ENCODE results near the gene RAI2. TPM values are rescaled to one million over a fixed set of nuclear protein-coding genes. Genes with fewer than 3 reads are reported as not detected.
"Not testable (repeated sequence)": the region's sequence is repeated elsewhere in the genome, so short reads cannot be mapped to it uniquely, and the experiment has no call there.

RAI2 gene
- total RNA-seq, 1 experiment from 2014 or later, result 0.38 TPM

DNA sequence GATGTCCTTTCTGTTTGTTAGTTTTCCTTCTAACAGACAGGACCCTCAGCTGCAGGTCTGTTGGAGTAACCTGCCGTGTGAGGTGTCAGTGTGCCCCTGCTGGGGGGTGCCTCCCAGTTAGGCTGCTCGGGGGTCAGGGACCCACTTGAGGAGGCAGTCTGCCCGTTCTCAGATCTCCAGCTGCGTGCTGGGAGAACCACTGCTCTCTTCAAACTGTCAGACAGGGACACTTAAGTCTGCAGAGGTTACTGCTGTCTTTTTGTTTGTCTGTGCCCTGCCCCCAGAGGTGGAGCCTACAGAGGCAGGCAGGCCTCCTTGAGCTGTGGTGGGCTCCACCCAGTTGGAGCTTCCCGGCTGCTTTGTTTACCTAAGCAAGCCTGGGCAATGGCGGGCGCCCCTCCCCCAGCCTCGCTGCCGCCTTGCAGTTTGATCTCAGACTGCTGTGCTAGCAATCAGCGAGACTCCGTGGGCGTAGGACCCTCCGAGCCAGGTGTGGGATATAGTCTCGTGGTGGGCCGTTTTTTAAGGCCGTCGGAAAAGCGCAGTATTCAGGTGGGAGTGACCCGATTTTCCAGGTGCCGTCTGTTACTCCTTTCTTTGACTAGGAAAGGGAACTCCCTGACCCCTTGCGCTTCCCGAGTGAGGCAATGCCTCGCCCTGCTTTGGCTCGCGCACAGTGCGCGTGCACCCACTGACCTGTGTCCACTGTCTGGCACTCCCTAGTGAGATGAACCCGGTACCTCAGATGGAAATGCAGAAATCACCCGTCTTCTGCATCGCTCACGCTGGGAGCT is 74.3 kb downstream of the RAI2 start:
- DNase-seq; H3K4me3 ChIP-seq (ENCODE audit: insufficient read depth, low read depth, low read length); H3K27me3 ChIP-seq (ENCODE audit: control insufficient read depth, insufficient read depth, low read length); H3K36me3 ChIP-seq (replicated peaks; ENCODE audit: control insufficient read depth, insufficient read depth, low read length): not testable (repeated sequence)

DNA sequence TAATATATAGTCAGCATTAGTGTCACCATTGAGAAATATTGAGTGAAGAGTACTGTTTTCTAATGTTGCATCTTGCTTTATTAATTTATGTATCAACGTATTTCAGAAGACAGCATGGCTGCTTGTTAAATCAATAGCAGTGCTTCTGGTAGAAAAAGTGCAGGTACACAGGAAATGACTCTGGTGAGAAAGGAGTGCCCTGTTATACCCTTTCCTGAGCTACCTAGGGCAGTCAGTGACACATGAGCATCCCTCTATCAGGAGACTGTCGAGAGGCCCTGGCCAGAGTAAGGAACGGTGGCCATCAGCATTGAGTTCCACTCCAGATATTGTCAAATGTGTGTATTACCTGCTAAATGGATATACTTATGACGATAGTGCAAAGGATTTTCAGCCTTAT is 81.7 kb downstream of the RAI2 start:
- Histone ChIP-seq H3K4me3 (ENCODE audit: insufficient read depth, low read depth, low read length) (no peak overlapping the region), H3K36me3 (replicated peaks; ENCODE audit: control insufficient read depth, insufficient read depth, low read length) (no peaks in the 10 kb centered on the region), H3K27me3 (ENCODE audit: control insufficient read depth, insufficient read depth, low read length) (no peaks in the 10 kb centered on the region)
- no peak for DNase-seq

- Histone ChIP-seq H3K27me3 (ENCODE audit: control insufficient read depth, insufficient read depth, low read length) (no peaks in the 10 kb centered on the region), H3K4me3 (ENCODE audit: insufficient read depth, low read depth, low read length) (no peak overlapping the region), H3K36me3 (replicated peaks; ENCODE audit: control insufficient read depth, insufficient read depth, low read length) (no peaks in the 10 kb centered on the region)
- no peak for DNase-seq
Observed at GRCh38 chrX:17778997-17779396, 82.1 kb downstream of the RAI2 start.

GRCh38 chrX:17774053-17774452 is 87.0 kb downstream of the RAI2 start:
- DNase-seq, result no peak
- H3K36me3 ChIP-seq (replicated peaks; ENCODE audit: control insufficient read depth, insufficient read depth, low read length), result no peaks in the 10 kb centered on the region
- no peak overlapping the region for H3K4me3 ChIP-seq (ENCODE audit: insufficient read depth, low read depth, low read length)
- H3K27me3 ChIP-seq (ENCODE audit: control insufficient read depth, insufficient read depth, low read length), result no peaks in the 10 kb centered on the region

GRCh38 chrX:17773221-17773876 is 87.7 kb downstream of the RAI2 start:
- H3K4me3 ChIP-seq (ENCODE audit: insufficient read depth, low read depth, low read length), result no peak overlapping the region
- no peak for DNase-seq

DNA sequence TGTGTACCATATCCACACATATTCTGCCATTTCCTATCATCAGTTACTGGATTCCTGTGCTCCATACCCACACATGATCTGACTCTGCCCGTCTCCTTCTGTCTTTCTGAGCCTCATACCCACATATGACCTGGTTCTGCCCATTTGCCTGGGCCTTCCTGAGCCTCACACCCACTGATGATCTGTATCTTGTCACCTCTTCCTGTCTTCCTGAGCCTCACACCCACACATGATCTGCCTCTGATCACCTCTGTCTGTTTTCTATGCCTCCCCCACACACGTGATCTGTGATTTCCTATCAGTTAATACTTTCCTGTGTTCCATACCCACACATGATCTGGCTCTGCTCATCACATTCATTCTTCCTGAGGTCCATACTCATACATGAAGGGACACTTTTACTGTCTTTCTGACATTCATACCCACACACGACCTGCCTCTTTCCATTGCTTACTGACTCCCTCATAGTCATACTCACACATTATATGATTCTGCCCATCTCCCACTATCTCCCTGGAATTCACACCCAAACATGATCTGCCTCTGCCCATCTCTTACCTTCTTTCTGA is 91.3 kb downstream of the RAI2 start:
- Histone ChIP-seq H3K4me3 (ENCODE audit: insufficient read depth, low read depth, low read length) (no peak overlapping the region), H3K36me3 (replicated peaks; ENCODE audit: control insufficient read depth, insufficient read depth, low read length) (no peaks in the 10 kb centered on the region), H3K27me3 (ENCODE audit: control insufficient read depth, insufficient read depth, low read length) (no peaks in the 10 kb centered on the region)
- DNase-seq, result no peak

More at GRCh38 chrX:17773221-17773876, 87.7 kb downstream of the RAI2 start:
- no peaks in the 10 kb centered on the region for H3K36me3 ChIP-seq (replicated peaks; ENCODE audit: control insufficient read depth, insufficient read depth, low read length)
- no peaks in the 10 kb centered on the region for H3K27me3 ChIP-seq (ENCODE audit: control insufficient read depth, insufficient read depth, low read length)

DNA sequence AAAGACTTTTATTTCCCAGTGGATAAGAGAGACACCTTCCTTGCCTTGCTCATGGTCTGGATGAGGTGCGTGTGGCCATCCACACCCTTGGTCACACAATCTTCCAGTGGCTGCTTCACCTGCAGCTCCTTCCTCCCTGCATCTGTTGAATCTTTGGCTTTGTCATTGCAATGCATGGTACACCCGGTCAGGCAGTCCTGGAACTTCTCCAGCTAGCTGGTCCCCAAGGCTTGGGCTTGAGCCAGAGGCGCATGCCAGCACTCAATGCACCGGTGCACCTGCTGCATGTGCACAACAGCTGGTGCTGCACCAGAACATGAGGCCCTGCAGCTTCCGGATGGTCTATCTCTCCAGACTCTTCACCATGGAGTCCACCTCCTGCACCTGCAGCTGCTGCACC is 92.1 kb downstream of the RAI2 start:
- DNase-seq, result no peak
- H3K36me3 ChIP-seq (replicated peaks; ENCODE audit: control insufficient read depth, insufficient read depth, low read length), result no peaks in the 10 kb centered on the region
- no peaks in the 10 kb centered on the region for H3K27me3 ChIP-seq (ENCODE audit: control insufficient read depth, insufficient read depth, low read length)
- H3K4me3 ChIP-seq (ENCODE audit: insufficient read depth, low read depth, low read length), result no peak overlapping the region

DNA sequence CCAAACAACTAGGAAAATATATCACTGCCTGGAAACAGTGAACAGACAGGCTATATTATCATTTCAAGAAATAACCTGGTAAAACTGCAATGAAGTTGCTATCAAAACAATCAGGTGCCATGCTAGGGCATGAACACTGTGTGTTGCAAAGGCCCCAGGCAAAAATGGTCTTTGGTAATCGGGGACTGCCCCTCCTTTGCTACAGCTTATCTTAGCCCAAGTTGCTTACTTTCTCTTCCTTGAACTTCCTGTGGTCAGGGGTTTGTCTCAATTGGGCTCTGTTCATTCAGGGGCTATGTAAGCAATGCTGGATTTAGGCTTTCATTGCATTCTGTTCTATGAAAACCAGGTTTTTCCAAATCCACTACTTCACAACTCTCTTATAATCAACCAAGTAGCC is 93.4 kb downstream of the RAI2 start:
- Histone ChIP-seq H3K36me3 (replicated peaks; ENCODE audit: control insufficient read depth, insufficient read depth, low read length) (no peaks in the 10 kb centered on the region), H3K4me3 (ENCODE audit: insufficient read depth, low read depth, low read length) (no peak overlapping the region), H3K27me3 (ENCODE audit: control insufficient read depth, insufficient read depth, low read length) (no peaks in the 10 kb centered on the region)
- no peak for DNase-seq

- H3K36me3 ChIP-seq (replicated peaks; ENCODE audit: control insufficient read depth, insufficient read depth, low read length), result no peaks in the 10 kb centered on the region
- no peak for DNase-seq
- H3K27me3 ChIP-seq (ENCODE audit: control insufficient read depth, insufficient read depth, low read length), result no peaks in the 10 kb centered on the region; the same call in 1 of the 2 replicates
- no peak overlapping the region for H3K4me3 ChIP-seq (ENCODE audit: insufficient read depth, low read depth, low read length)
Observed at GRCh38 chrX:17759990-17760389, 101.1 kb downstream of the RAI2 start.

GRCh38 chrX:17758382-17758781 is 102.7 kb downstream of the RAI2 start:
- H3K36me3 ChIP-seq (replicated peaks; ENCODE audit: control insufficient read depth, insufficient read depth, low read length), result no peaks in the 10 kb centered on the region
- no peaks in the 10 kb centered on the region; the same call in 1 of the 2 replicates for H3K27me3 ChIP-seq (ENCODE audit: control insufficient read depth, insufficient read depth, low read length)
- DNase-seq, result no peak
- H3K4me3 ChIP-seq (ENCODE audit: insufficient read depth, low read depth, low read length), result no peak overlapping the region

DNA sequence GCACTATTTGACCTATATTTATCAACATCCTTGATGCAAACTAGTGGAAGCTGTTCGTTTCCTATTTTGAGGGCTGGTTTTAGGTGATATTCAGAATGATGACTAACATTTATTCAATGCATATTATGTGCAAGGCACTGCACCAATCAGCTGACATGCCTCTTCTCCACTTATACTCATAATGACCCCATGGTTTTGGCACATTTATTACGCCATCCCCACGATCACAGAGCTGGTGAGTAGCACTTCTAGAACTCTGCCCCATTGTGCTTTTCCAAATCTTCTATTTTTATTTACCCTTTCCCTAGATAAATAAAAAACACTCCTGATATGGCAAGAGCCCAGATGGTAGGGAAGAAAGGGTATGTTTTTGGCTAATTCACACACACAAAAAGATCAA is 110.7 kb downstream of the RAI2 start:
- H3K4me3 ChIP-seq (ENCODE audit: insufficient read depth, low read depth, low read length), result no peak overlapping the region
- no peak for DNase-seq
- H3K27me3 ChIP-seq (ENCODE audit: control insufficient read depth, insufficient read depth, low read length), result no peaks in the 10 kb centered on the region
- H3K36me3 ChIP-seq (replicated peaks; ENCODE audit: control insufficient read depth, insufficient read depth, low read length), result no peaks in the 10 kb centered on the region

Other genes with a start within 250 kb of the RAI2 start
- gene SCML1, start 123.8 kb downstream of the RAI2 start, total RNA-seq (2014; rRNA removed; shearing (Covaris generic)), result 1.9 and 2.3 TPM in 2 replicates